Panc1 (cell line): ENCODE data around the gene FTSJ1.

Experiments
- POLR2AphosphoS5 ChIP-seq: IDR thresholded peaks from 2 replicates; pipeline ENCODE4 v1.6.1; 2012; ENCODE audit warnings: mild to moderate bottlenecking, low read depth, low read length, moderate library complexity
- TF ChIP-seq, protein P1 (sequence below): fragments of 450-650 bp; IDR thresholded peaks from 2 replicates; pipeline ENCODE4 v1.5.1; 2017; ENCODE audit warnings: mild to moderate bottlenecking

DNA sequence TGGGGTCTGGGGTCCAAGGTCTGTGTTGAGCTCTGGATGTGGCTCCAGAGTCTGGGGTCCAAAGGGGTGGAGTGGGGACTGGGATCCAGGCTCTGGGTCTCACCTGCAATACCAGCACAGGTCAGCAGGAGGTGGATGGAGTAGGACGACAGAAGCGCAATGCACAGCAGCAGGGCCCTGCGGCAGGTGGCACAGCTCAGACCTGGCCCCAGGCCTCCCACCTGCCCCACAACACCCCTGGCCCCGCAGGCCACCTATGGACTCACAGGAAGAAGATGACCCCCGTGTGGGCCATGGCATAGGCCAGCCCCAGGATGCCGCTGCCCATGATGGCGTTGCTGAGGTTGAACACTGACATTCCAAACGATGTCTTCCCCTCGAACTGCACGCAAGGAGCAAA is 9.3 kb upstream of the FTSJ1 start:
- TF ChIP-seq, protein P1, sequence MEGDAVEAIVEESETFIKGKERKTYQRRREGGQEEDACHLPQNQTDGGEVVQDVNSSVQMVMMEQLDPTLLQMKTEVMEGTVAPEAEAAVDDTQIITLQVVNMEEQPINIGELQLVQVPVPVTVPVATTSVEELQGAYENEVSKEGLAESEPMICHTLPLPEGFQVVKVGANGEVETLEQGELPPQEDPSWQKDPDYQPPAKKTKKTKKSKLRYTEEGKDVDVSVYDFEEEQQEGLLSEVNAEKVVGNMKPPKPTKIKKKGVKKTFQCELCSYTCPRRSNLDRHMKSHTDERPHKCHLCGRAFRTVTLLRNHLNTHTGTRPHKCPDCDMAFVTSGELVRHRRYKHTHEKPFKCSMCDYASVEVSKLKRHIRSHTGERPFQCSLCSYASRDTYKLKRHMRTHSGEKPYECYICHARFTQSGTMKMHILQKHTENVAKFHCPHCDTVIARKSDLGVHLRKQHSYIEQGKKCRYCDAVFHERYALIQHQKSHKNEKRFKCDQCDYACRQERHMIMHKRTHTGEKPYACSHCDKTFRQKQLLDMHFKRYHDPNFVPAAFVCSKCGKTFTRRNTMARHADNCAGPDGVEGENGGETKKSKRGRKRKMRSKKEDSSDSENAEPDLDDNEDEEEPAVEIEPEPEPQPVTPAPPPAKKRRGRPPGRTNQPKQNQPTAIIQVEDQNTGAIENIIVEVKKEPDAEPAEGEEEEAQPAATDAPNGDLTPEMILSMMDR, result no peak; the same call in none of the 2 replicates
- TF ChIP-seq POLR2AphosphoS5, result no peak
